Measurements from ENCODE around the gene OBP2B. TPM values are rescaled to one million over a fixed set of nuclear protein-coding genes. Genes with fewer than 3 reads are reported as not detected.
"Not testable (repeated sequence)": the region's sequence is repeated elsewhere in the genome, so short reads cannot be mapped to it uniquely, and the experiment has no call there.

The OBP2B gene
- total RNA-seq, 3 donors from 2014 or later (not counting 1 experiment from before 2014, with no cell fraction given), result not detected

- H3K4me1 Mint-ChIP-seq, result no peaks in the 10 kb centered on the region
- no peak for DNase-seq
- WGBS (ENCODE audit: insufficient coverage), result 69% methylated on average over 25 of the region's 25 CpGs
Measured at GRCh38 chr9:133226219-133227171, 17.4 kb upstream of the OBP2B start.

GRCh38 chr9:133225171-133226011 is 16.3 kb upstream of the OBP2B start:
- 91% methylated on average over 38 of the region's 38 CpGs for WGBS (ENCODE audit: insufficient coverage)
- H3K4me1 ChIP-seq (ENCODE audit: control insufficient read depth, insufficient read depth, low read length), result no peaks in the 10 kb centered on the region
- Mint-ChIP-seq H3K4me1 (no peaks in the 10 kb centered on the region), H3K27me3 (ENCODE audit: low read depth in 2 of 2) (peaks cover 5 to 8% of the 10 kb centered on the region in 2 donors), H3K4me3 (no peak overlapping the region), H3K9me3 (no peaks in the 10 kb centered on the region), H3K27ac (no peak overlapping the region), H3K36me3 (no peaks in the 10 kb centered on the region)
- H3K27me3 ChIP-seq (ENCODE audit: control insufficient read depth, insufficient read depth, low read length), result no peaks in the 10 kb centered on the region
- no peak for TF ChIP-seq CTCF (IDR thresholded peaks at IDR 0.05)
- no peak overlapping the region for H3K27ac ChIP-seq (ENCODE audit: low read length)
- H3K36me3 ChIP-seq (ENCODE audit: control insufficient read depth, insufficient read depth, low read length), result no peaks in the 10 kb centered on the region
- DNase-seq (no peak), ATAC-seq (no peak)
- intact Hi-C loops (cut with micrococcal nuclease), result no loop called here
- H3K9me3 ChIP-seq (ENCODE audit: control insufficient read depth, insufficient read depth, low read length), result no peaks in the 10 kb centered on the region
- H3K4me3 ChIP-seq (ENCODE audit: low read length), result no peak overlapping the region

More at GRCh38 chr9:133226219-133227171, 17.4 kb upstream of the OBP2B start:
- Mint-ChIP-seq H3K4me3 (no peak overlapping the region), H3K27me3 (ENCODE audit: low read depth in 2 of 2) (peaks cover 0 to 4% of the 10 kb centered on the region in 2 donors), H3K36me3 (no peaks in the 10 kb centered on the region), H3K9me3 (no peaks in the 10 kb centered on the region), H3K27ac (no peak overlapping the region)
- Histone ChIP-seq H3K27ac (ENCODE audit: low read length) (no peak overlapping the region), H3K4me1 (ENCODE audit: control insufficient read depth, insufficient read depth, low read length) (no peaks in the 10 kb centered on the region), H3K9me3 (ENCODE audit: control insufficient read depth, insufficient read depth, low read length) (no peaks in the 10 kb centered on the region), H3K36me3 (ENCODE audit: control insufficient read depth, insufficient read depth, low read length) (no peaks in the 10 kb centered on the region), H3K27me3 (ENCODE audit: control insufficient read depth, insufficient read depth, low read length) (no peaks in the 10 kb centered on the region), H3K4me3 (ENCODE audit: low read length) (no peak overlapping the region)
- ATAC-seq, result no peak
- TF ChIP-seq CTCF (IDR thresholded peaks at IDR 0.05), result no peak
- intact Hi-C loops (cut with micrococcal nuclease), result no loop called here

DNA sequence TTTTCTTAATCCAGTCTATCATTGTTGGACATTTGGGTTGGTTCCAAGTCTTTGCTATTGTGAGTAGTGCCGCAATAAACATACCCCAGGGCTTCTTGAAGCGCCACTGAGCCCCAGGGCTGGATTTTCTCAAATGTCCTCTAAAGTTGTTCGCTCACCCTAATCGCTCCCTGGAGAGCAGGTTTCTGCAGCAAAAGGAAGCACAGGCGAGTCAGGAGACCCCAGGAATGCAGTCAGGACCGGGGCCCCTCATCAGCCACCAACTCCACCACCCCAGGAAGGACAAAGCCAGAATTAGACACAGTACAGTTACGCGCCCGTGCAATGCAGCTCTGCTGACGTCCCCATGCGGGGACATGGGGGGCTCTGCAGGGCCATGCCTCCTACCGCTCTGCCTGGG is 15.7 kb upstream of the OBP2B start:
- no peaks in the 10 kb centered on the region for H3K4me1 Mint-ChIP-seq
- Histone ChIP-seq H3K27me3 (ENCODE audit: control insufficient read depth, insufficient read depth, low read length) (no peaks in the 10 kb centered on the region), H3K9me3 (ENCODE audit: control insufficient read depth, insufficient read depth, low read length) (no peaks in the 10 kb centered on the region), H3K27ac (ENCODE audit: low read length) (no peak overlapping the region), H3K4me1 (ENCODE audit: control insufficient read depth, insufficient read depth, low read length) (no peaks in the 10 kb centered on the region), H3K36me3 (ENCODE audit: control insufficient read depth, insufficient read depth, low read length) (no peaks in the 10 kb centered on the region), H3K4me3 (ENCODE audit: low read length) (no peak overlapping the region)
- H3K27ac Mint-ChIP-seq, result no peak overlapping the region
- DNase-seq (no peak), ATAC-seq (no peak)
- no peaks in the 10 kb centered on the region for H3K9me3 Mint-ChIP-seq
- intact Hi-C loops (cut with micrococcal nuclease), result no loop called here
- no peak overlapping the region for H3K4me3 Mint-ChIP-seq
- peaks cover 10% of the 10 kb centered on the region in 2 donors for H3K27me3 Mint-ChIP-seq (ENCODE audit: low read depth in 2 of 2)
- H3K36me3 Mint-ChIP-seq, result no peaks in the 10 kb centered on the region
- WGBS (ENCODE audit: insufficient coverage), result 86% methylated on average over 12 of the region's 12 CpGs
- no peak for TF ChIP-seq CTCF (IDR thresholded peaks at IDR 0.05)

DNA sequence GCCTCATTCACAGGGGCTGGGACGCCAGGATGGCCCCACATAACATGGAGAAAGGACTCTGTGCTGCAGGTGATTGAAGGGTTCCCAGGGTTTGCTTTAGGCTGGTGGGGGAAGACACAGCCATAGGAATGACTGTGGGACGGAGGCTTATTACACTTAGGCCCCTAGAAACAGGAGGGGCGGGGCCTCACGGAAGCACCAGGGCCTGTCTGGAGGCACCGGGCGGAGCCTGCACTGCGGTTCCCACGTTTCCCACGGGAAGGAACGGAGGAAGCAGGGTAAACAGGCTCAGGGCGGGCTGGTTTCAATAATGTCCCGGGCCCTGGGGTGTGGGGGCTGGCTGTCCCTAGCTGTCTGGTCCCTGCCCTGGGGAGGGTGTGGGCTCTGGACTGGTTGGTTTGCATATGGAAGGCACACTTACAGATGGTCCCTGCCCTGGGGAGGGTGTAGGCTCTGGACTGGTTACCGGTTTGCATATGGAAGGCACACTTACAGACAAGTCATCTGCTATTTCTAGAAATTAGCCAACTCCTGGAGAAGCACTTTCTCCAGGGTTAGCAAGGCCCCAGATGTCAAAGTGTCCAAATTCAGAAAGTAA is 14.2 kb upstream of the OBP2B start:
- H3K27me3 Mint-ChIP-seq (ENCODE audit: low read depth in 2 of 2), result peaks cover 11 to 25% of the 10 kb centered on the region in 2 donors
- H3K36me3 ChIP-seq (ENCODE audit: control insufficient read depth, insufficient read depth, low read length); intact Hi-C loops (cut with micrococcal nuclease); H3K4me1 ChIP-seq (ENCODE audit: control insufficient read depth, insufficient read depth, low read length); H3K27me3 ChIP-seq (ENCODE audit: control insufficient read depth, insufficient read depth, low read length); DNase-seq; H3K4me1 Mint-ChIP-seq; H3K27ac Mint-ChIP-seq; H3K27ac ChIP-seq (ENCODE audit: low read length); H3K9me3 ChIP-seq (ENCODE audit: control insufficient read depth, insufficient read depth, low read length); H3K36me3 Mint-ChIP-seq; ATAC-seq; H3K4me3 Mint-ChIP-seq; H3K9me3 Mint-ChIP-seq; H3K4me3 ChIP-seq (ENCODE audit: low read length): not testable (repeated sequence)
- 52% methylated on average over 13 of the region's 13 CpGs for WGBS (ENCODE audit: insufficient coverage)

DNA sequence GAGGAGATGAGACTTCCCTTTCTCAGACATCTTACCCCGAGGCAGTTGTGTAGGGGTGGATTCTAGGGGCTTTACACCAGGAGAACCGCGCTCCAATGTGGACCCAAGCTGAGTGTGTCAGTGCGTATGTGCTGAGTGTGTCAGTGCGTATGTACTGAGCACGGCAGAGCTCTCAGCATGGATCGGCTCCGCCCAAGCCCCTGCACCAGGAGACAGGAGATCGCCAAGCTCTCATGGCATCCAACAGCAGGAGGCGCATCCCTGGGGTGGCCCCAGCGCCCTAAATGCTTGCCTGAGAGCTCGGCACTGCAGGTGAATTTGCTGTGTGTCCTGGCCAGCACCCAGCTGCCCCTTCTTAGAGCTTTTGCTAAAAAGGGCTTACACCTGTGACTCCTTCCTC is 12.9 kb upstream of the OBP2B start:
- H3K36me3 Mint-ChIP-seq; H3K27ac ChIP-seq (ENCODE audit: low read length); ATAC-seq; H3K9me3 Mint-ChIP-seq; intact Hi-C loops (cut with micrococcal nuclease); H3K9me3 ChIP-seq (ENCODE audit: control insufficient read depth, insufficient read depth, low read length); H3K4me3 ChIP-seq (ENCODE audit: low read length); H3K4me1 Mint-ChIP-seq; H3K36me3 ChIP-seq (ENCODE audit: control insufficient read depth, insufficient read depth, low read length); H3K27me3 ChIP-seq (ENCODE audit: control insufficient read depth, insufficient read depth, low read length); H3K27ac Mint-ChIP-seq; DNase-seq; H3K4me1 ChIP-seq (ENCODE audit: control insufficient read depth, insufficient read depth, low read length); H3K4me3 Mint-ChIP-seq: not testable (repeated sequence)
- H3K27me3 Mint-ChIP-seq (ENCODE audit: low read depth in 2 of 2), result peaks cover 18 to 37% of the 10 kb centered on the region in 2 donors
- 86% methylated on average over 12 of the region's 12 CpGs for WGBS (ENCODE audit: insufficient coverage)

Data from natural killer cell (primary cell).